Trophoblast cell (in vitro differentiated cells and primary cell): ENCODE measurements around the gene PXK.

Source experiments
- DNase-seq, 2 donors: peaks; one replicate each; pipeline ENCODE4 v3.0.0-alpha.2; 2016
- H2AFZ ChIP-seq: 2 replicates; pipeline ENCODE4 v1.6.1; 2013; ENCODE audit warnings: low read length, moderate library complexity, mild to moderate bottlenecking; ENCODE audit not compliant: insufficient read depth, poor library complexity
- H2AK5ac ChIP-seq: 2 replicates; pipeline ENCODE4 v1.6.1; 2013; ENCODE audit warnings: mild to moderate bottlenecking, low read length
- H2BK120ac ChIP-seq: 2 replicates; pipeline ENCODE4 v1.6.1; 2013; ENCODE audit warnings: low read length, mild to moderate bottlenecking, moderate library complexity; ENCODE audit not compliant: insufficient read depth, poor library complexity
- H2BK12ac ChIP-seq: 2 replicates; pipeline ENCODE4 v1.6.1; 2013; ENCODE audit warnings: mild to moderate bottlenecking, low read length, moderate library complexity
- H2BK5ac ChIP-seq: 2 replicates; pipeline ENCODE4 v1.6.1; 2013; ENCODE audit warnings: low read length, low read depth, moderate library complexity, mild to moderate bottlenecking; ENCODE audit not compliant: poor library complexity
- H3K14ac ChIP-seq: 2 replicates; pipeline ENCODE4 v1.6.1; 2013; ENCODE audit warnings: mild to moderate bottlenecking, low read length
- H3K18ac ChIP-seq: 2 replicates; pipeline ENCODE4 v1.6.1; 2013; ENCODE audit warnings: mild to moderate bottlenecking, low read length
- H3K23ac ChIP-seq: 2 replicates; pipeline ENCODE4 v1.6.1; 2013; ENCODE audit warnings: low read length
- H3K27ac ChIP-seq: 2 replicates; pipeline ENCODE4 v1.5.1; 2013; ENCODE audit warnings: low read depth, mild to moderate bottlenecking, inconsistent platforms, low read length, moderate library complexity
- H3K27me3 ChIP-seq: 2 replicates; pipeline ENCODE4 v1.6.1; 2013; ENCODE audit warnings: inconsistent platforms, mild to moderate bottlenecking, low read length, moderate library complexity; ENCODE audit not compliant: insufficient read depth
- H3K36me3 ChIP-seq, 2 experiments: 1 replicate in 1 of 2; 2 replicates in 1 of 2; pipeline ENCODE4 v1.6.1; 2013; ENCODE audit warnings: low read length in 2 of 2, mild to moderate bottlenecking in 2 of 2, moderate library complexity in 1 of 2; ENCODE audit not compliant: insufficient read depth in 2 of 2, control insufficient read depth in 1 of 2
- H3K4ac ChIP-seq: 2 replicates; pipeline ENCODE4 v1.6.1; 2013; ENCODE audit warnings: low read depth, mild to moderate bottlenecking, low read length, moderate library complexity
- H3K4me1 ChIP-seq, 2 experiments: 1 replicate in 1 of 2; 2 replicates in 1 of 2; pipeline ENCODE4 v1.6.1; 2013; ENCODE audit warnings: low read length in 2 of 2, mild to moderate bottlenecking in 2 of 2, moderate library complexity in 1 of 2; ENCODE audit not compliant: insufficient read depth in 2 of 2, control insufficient read depth in 1 of 2
- H3K4me2 ChIP-seq: 2 replicates; pipeline ENCODE4 v1.6.1; 2013; ENCODE audit warnings: inconsistent platforms, mild to moderate bottlenecking, low read length, moderate library complexity
- H3K4me3 ChIP-seq: 2 replicates; pipeline ENCODE4 v1.5.1; 2013; ENCODE audit warnings: mild to moderate bottlenecking, low read depth, low read length, inconsistent platforms
- H3K79me1 ChIP-seq: one replicate; pipeline ENCODE4 v1.6.1; 2013; ENCODE audit warnings: low read length
- H3K79me2 ChIP-seq: 2 replicates; pipeline ENCODE4 v1.6.1; 2013; ENCODE audit warnings: low read length, mild to moderate bottlenecking; ENCODE audit not compliant: control insufficient read depth, insufficient read depth, poor library complexity
- H3K9ac ChIP-seq: 2 replicates; pipeline ENCODE4 v1.6.1; 2013; ENCODE audit warnings: mild to moderate bottlenecking, low read length
- H3K9me3 ChIP-seq: 2 replicates; pipeline ENCODE4 v1.6.1; 2013; ENCODE audit warnings: low read depth, mild to moderate bottlenecking, control low read depth, inconsistent platforms, low read length; ENCODE audit not compliant: insufficient read depth
- H4K12ac ChIP-seq: 2 replicates; pipeline ENCODE4 v1.6.1; 2013; ENCODE audit warnings: low read depth, mild to moderate bottlenecking, low read length, moderate library complexity
- H4K8ac ChIP-seq: 2 replicates; pipeline ENCODE4 v1.6.1; 2013; ENCODE audit warnings: low read depth, mild to moderate bottlenecking, low read length, moderate library complexity
- H4K91ac ChIP-seq: one replicate; pipeline ENCODE4 v1.6.1; 2013; ENCODE audit warnings: low read depth, mild to moderate bottlenecking, low read length, moderate library complexity
- WGBS: extraction: QIAGEN DNeasy Blood & Tissue Kit; methylation state at CpG from one replicate; pipeline ENCODE4 v1.1.7; 2013; ENCODE audit warnings: missing lambda C conversion rate; ENCODE audit not compliant: insufficient read length, insufficient coverage; ENCODE audit errors: extremely low coverage; 5-methylcytosine and 5-hydroxymethylcytosine counted together

The PXK gene

GRCh38 chr3:58353722-58354553 lies 21.2 kb downstream of the PXK start:
- H3K9ac ChIP-seq = no peak overlapping the region
- H4K8ac ChIP-seq = no peak overlapping the region
- no peak overlapping the region for H2BK5ac ChIP-seq
- H4K12ac ChIP-seq = no peak overlapping the region
- no peak overlapping the region for H3K4me2 ChIP-seq
- no peak overlapping the region for H3K27ac ChIP-seq
- no peak overlapping the region for H3K4ac ChIP-seq
- H3K27me3 ChIP-seq = no peaks in the 10 kb centered on the region
- no peak overlapping the region for H2BK12ac ChIP-seq
- no peak overlapping the region for H4K91ac ChIP-seq
- no peaks in the 10 kb centered on the region for H3K79me2 ChIP-seq
- WGBS = 100% methylated on average over 2 of the region's 8 CpGs
- H3K79me1 ChIP-seq = no peaks in the 10 kb centered on the region
- DNase-seq = no peak
- no peak overlapping the region for H2AFZ ChIP-seq
- H3K9me3 ChIP-seq = no peaks in the 10 kb centered on the region
- H3K36me3 ChIP-seq = no peaks in the 10 kb centered on the region
- H2AK5ac ChIP-seq = no peak overlapping the region
- H3K4me3 ChIP-seq = no peak overlapping the region
- no peak overlapping the region for H3K14ac ChIP-seq
- no peak overlapping the region for H3K23ac ChIP-seq
- no peak overlapping the region for H3K18ac ChIP-seq
- peaks cover 5% of the 10 kb centered on the region in 2 experiments for H3K4me1 ChIP-seq
- no peak overlapping the region for H2BK120ac ChIP-seq

DNA sequence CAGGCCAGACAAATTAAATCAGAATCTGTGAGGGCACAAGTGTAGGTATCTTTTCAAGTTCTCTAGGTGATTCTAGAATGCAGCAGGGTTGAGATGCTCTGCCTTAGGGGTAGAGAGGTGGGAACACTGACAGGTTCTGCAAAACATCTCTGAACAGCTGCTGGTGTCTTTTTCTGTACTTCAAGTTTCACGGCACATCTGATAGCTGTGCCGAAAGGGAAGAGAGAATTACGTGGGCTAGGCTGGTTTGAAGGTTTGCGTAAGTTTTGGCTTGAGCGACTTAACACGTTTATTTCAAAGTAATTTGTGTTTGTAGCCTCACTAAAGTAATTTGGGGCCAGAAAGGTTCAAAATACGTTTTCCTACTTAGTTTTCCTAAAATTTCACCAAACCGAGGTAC lies 22.5 kb downstream of the PXK start:
- Histone ChIP-seq H3K27ac (no peak overlapping the region), H3K4ac (no peak overlapping the region), H3K9me3 (no peaks in the 10 kb centered on the region), H4K12ac (no peak overlapping the region), H3K4me2 (no peak overlapping the region), H3K14ac (no peak overlapping the region), H3K4me1 (peaks cover 5% of the 10 kb centered on the region in 2 experiments), H4K8ac (no peak overlapping the region), H4K91ac (no peak overlapping the region), H3K79me2 (no peaks in the 10 kb centered on the region), H2AFZ (no peak overlapping the region), H3K36me3 (no peaks in the 10 kb centered on the region), H3K79me1 (no peaks in the 10 kb centered on the region), H2BK5ac (no peak overlapping the region), H3K9ac (no peak overlapping the region), H3K23ac (no peak overlapping the region), H3K27me3 (no peaks in the 10 kb centered on the region), H2BK12ac (no peak overlapping the region), H2AK5ac (no peak overlapping the region), H3K18ac (no peak overlapping the region), H3K4me3 (no peak overlapping the region), H2BK120ac (no peak overlapping the region)
- DNase-seq = no peak
- WGBS = no CpG with 5 or more reads among the region's 8 CpGs

- Histone ChIP-seq H3K14ac (no peak overlapping the region), H3K79me2 (no peaks in the 10 kb centered on the region), H3K79me1 (no peaks in the 10 kb centered on the region), H4K91ac (no peak overlapping the region), H3K18ac (no peak overlapping the region), H4K12ac (no peak overlapping the region), H2BK120ac (no peak overlapping the region), H3K23ac (no peak overlapping the region), H2BK5ac (no peak overlapping the region), H3K4me2 (no peak overlapping the region), H4K8ac (no peak overlapping the region), H3K4me3 (no peak overlapping the region), H3K9ac (no peak overlapping the region), H3K27ac (no peak overlapping the region), H2AFZ (no peak overlapping the region), H3K27me3 (no peaks in the 10 kb centered on the region), H2BK12ac (no peak overlapping the region), H3K4me1 (no peaks in the 10 kb centered on the region), H3K36me3 (no peaks in the 10 kb centered on the region), H3K4ac (no peak overlapping the region), H2AK5ac (no peak overlapping the region), H3K9me3 (no peaks in the 10 kb centered on the region)
- no CpG with 5 or more reads among the region's 4 CpGs for WGBS
- DNase-seq = no peak
Measured at GRCh38 chr3:58356054-58356453, 23.4 kb downstream of the PXK start.

DNA sequence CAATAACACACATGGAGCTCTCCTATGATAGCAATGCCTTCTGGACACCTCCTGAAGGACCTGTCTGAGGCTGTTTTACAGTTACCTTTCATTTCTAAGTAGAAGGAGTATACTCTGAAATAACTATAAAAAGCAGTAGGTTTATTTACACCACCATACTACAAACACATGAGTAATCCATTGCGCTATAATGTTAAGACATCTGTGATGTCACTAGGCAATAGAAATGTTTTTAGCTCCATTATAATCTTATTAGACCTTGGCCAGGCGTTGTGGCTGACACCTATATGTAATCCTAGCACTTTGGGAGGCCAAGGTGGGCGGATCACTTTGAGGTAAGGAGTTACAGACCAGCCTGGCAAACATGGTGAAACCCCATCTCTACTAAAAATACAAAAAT lies 24.7 kb downstream of the PXK start:
- no peaks in the 10 kb centered on the region for H3K79me1 ChIP-seq
- no peaks in the 10 kb centered on the region for H3K27me3 ChIP-seq
- H3K4me3 ChIP-seq = no peak overlapping the region
- H3K23ac ChIP-seq = no peak overlapping the region
- no peak overlapping the region for H2AFZ ChIP-seq
- H2BK120ac ChIP-seq = no peak overlapping the region
- H3K4ac ChIP-seq = no peak overlapping the region
- no peak overlapping the region for H3K18ac ChIP-seq
- no peaks in the 10 kb centered on the region for H3K4me1 ChIP-seq
- no peaks in the 10 kb centered on the region for H3K9me3 ChIP-seq
- no peak overlapping the region for H2BK12ac ChIP-seq
- no peak overlapping the region for H2BK5ac ChIP-seq
- H4K91ac ChIP-seq = no peak overlapping the region
- no CpG with 5 or more reads among the region's 3 CpGs for WGBS
- H3K79me2 ChIP-seq = no peaks in the 10 kb centered on the region
- H3K27ac ChIP-seq = no peak overlapping the region
- no peaks in the 10 kb centered on the region for H3K36me3 ChIP-seq
- no peak overlapping the region for H4K8ac ChIP-seq
- no peak overlapping the region for H3K9ac ChIP-seq
- H2AK5ac ChIP-seq = no peak overlapping the region
- DNase-seq = no peak
- H3K14ac ChIP-seq = no peak overlapping the region
- H4K12ac ChIP-seq = no peak overlapping the region
- no peak overlapping the region for H3K4me2 ChIP-seq
